Endothelial cell of umbilical vein (primary cell): Measurements from ENCODE around the gene RAB25.

Experiments
- EZH2 ChIP-seq: IDR thresholded peaks from 2 replicates; pipeline ENCODE4 v1.6.1; 2012; ENCODE audit warnings: borderline replicate concordance, low read depth, mild to moderate bottlenecking, moderate library complexity, low read length, inconsistent platforms; ENCODE audit not compliant: severe bottlenecking
- FOS ChIP-seq: IDR thresholded peaks from 2 replicates; pipeline ENCODE4 v1.6.1; 2011; ENCODE audit warnings: mild to moderate bottlenecking, low read length, moderate library complexity, borderline replicate concordance; ENCODE audit not compliant: insufficient read depth
- GATA2 ChIP-seq: IDR thresholded peaks from 2 replicates; pipeline ENCODE4 v1.7.0; 2011; ENCODE audit warnings: low read depth, mild to moderate bottlenecking, moderate library complexity, mixed read lengths, low read length; ENCODE audit not compliant: insufficient read length, insufficient read depth
- JUN ChIP-seq: IDR thresholded peaks from 2 replicates; pipeline ENCODE4 v1.6.1; 2011; ENCODE audit warnings: borderline replicate concordance, low read depth; ENCODE audit not compliant: insufficient read length, insufficient read depth
- MYC ChIP-seq: IDR thresholded peaks from one replicate; pipeline ENCODE4 v1.6.1; 2011; ENCODE audit warnings: mild to moderate bottlenecking, low read depth, low read length
- POLR2A ChIP-seq: IDR thresholded peaks from 2 replicates; pipeline ENCODE4 v1.6.1; 2012; ENCODE audit warnings: low read depth, mild to moderate bottlenecking, control low read depth, low read length
- POLR2AphosphoS5 ChIP-seq: IDR thresholded peaks from 2 replicates; pipeline ENCODE4 v1.6.1; 2012; ENCODE audit warnings: low read depth, mild to moderate bottlenecking, control low read depth, low read length, moderate library complexity; ENCODE audit not compliant: insufficient read depth
- TF ChIP-seq, protein P1 (sequence below), 2 donors: IDR thresholded peaks; 1 replicate in 1 of 2; 2 replicates in 1 of 2; pipeline ENCODE4 v1.5.1; 2011; ENCODE audit warnings: low read length in 2 of 2, mild to moderate bottlenecking in 2 of 2, moderate library complexity in 2 of 2, control low read depth in 1 of 2, inconsistent platforms in 1 of 2, low read depth in 1 of 2; ENCODE audit not compliant: insufficient read depth in 1 of 2; ENCODE audit errors: extremely low read depth in 1 of 2
- TF ChIP-seq, protein P2 (sequence below): IDR thresholded peaks from 2 replicates; pipeline ENCODE4 v1.6.1; 2011; ENCODE audit not compliant: insufficient read depth, insufficient read length

DNA sequence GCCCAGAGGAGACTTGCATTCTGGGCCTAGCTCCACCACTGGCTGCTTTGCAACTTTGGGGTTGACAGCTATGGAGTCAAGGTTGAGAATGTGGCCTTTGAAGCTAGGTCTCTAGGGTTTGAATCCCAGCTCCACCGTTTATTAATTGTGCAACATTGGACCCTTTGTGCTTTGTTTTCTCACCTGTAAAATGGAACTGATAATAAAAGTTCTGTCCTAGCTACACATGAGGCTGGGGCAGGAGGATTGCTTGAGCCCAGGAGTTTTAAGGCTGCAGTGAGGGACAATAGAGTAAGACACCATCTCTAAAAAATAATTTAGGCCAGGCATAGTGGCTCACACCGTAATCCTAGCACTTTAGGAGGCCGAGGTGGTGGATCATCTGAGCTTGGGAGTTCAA, 38.3 kb downstream of the RAB25 start:
- TF ChIP-seq, protein P1, sequence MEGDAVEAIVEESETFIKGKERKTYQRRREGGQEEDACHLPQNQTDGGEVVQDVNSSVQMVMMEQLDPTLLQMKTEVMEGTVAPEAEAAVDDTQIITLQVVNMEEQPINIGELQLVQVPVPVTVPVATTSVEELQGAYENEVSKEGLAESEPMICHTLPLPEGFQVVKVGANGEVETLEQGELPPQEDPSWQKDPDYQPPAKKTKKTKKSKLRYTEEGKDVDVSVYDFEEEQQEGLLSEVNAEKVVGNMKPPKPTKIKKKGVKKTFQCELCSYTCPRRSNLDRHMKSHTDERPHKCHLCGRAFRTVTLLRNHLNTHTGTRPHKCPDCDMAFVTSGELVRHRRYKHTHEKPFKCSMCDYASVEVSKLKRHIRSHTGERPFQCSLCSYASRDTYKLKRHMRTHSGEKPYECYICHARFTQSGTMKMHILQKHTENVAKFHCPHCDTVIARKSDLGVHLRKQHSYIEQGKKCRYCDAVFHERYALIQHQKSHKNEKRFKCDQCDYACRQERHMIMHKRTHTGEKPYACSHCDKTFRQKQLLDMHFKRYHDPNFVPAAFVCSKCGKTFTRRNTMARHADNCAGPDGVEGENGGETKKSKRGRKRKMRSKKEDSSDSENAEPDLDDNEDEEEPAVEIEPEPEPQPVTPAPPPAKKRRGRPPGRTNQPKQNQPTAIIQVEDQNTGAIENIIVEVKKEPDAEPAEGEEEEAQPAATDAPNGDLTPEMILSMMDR (IDR thresholded peaks at IDR 0.05; ENCODE audit: extremely low read depth in 1 of 2, insufficient read depth in 1 of 2, low read depth in 1 of 2, low read length in 2 of 2): no peak
- no peak for TF ChIP-seq JUN
- TF ChIP-seq POLR2AphosphoS5: no peak
- no peak for TF ChIP-seq GATA2
- TF ChIP-seq MYC: no peak
- no peak for TF ChIP-seq POLR2A
- no peak for TF ChIP-seq EZH2
- TF ChIP-seq, protein P2, sequence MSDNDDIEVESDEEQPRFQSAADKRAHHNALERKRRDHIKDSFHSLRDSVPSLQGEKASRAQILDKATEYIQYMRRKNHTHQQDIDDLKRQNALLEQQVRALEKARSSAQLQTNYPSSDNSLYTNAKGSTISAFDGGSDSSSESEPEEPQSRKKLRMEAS: no peak
- no peak for TF ChIP-seq FOS
